K562 (cell line): ENCODE results near the gene RPTOR. TPM values are rescaled to one million over a fixed set of nuclear protein-coding genes. Genes with fewer than 3 reads are reported as not detected.

Source experiments
- ATAC-seq: fragments of 200-7000 bp; cut with Tn5 transposase; 3 replicates; pipeline ENCODE4 v1.9.1; 2020; ENCODE audit warnings: moderate library complexity
- BruUV-seq: library from RNA; stranded (reverse); fragments of 400-500 nt; replicated peaks from 2 replicates; lab custom pipeline; 2021; lab: Mats Ljungman, UMichigan
- CTCF ChIA-PET: fragments of 300-600 bp; formaldehyde crosslinking; extraction: SDS; loops from one replicate; lab custom pipeline; 2021; ENCODE audit warnings: low intra/inter-chr PET ratio; lab: Yijun Ruan, JAX
- POLR2A ChIA-PET: fragments of 300-600, 350-650 bp; sonication (Branson Sonifier 250); formaldehyde crosslinking; extraction: SDS; loops from one replicate; lab custom pipeline; 2021; ENCODE audit warnings: antibody characterized with exemption, inconsistent platforms; lab: Yijun Ruan, JAX
- DNase-seq, 4 experiments: peaks; one replicate each; pipeline versions ENCODE4 v3.0.0 to v3.0.0-alpha.2; 2011 to 2018; ENCODE audit warnings: low spot score in 3 of 4, mixed read lengths in 3 of 4; ENCODE audit errors: extremely low read depth in 1 of 4
- FAIRE-seq: peaks from 2 replicates; lab custom pipeline; 2011; peaks lifted over from hg19 to GRCh38; lab: Jason Lieb, UNC
- H2AFZ ChIP-seq: 2 replicates; pipeline ENCODE4 v1.6.0; 2011; ENCODE audit warnings: low read depth, low read length, control low read depth, inconsistent platforms
- H3K27ac ChIP-seq: fragments of 200-600 bp; 3 replicates; pipeline ENCODE4 v1.8.0; 2011; ENCODE audit warnings: low read depth, mild to moderate bottlenecking, control low read depth, inconsistent platforms, low read length, moderate library complexity, mixed read lengths; ENCODE audit errors: extremely low read depth
- H3K27me3 ChIP-seq, 2 experiments: fragments of 300-600 bp in 1 of 2; 2 replicates in 1 of 2; 3 replicates in 1 of 2; pipeline versions ENCODE4 v1.6.0 to v1.8.0; 2011; ENCODE audit warnings: inconsistent platforms in 2 of 2, low read length in 2 of 2, mild to moderate bottlenecking in 1 of 2, mixed read lengths in 1 of 2, moderate library complexity in 1 of 2; ENCODE audit not compliant: control insufficient read depth in 2 of 2, insufficient read depth in 2 of 2
- H3K36me3 ChIP-seq: fragments of 300-600 bp; 3 replicates; pipeline ENCODE4 v1.8.0; 2011; ENCODE audit warnings: mild to moderate bottlenecking, low read length, inconsistent platforms; ENCODE audit not compliant: control insufficient read depth, insufficient read depth
- H3K4me1 ChIP-seq, 2 experiments: fragments of 200-600 bp in 1 of 2; replicated peaks in 1 of 2; 2 replicates in 1 of 2; 3 replicates in 1 of 2; pipeline versions ENCODE4 v1.5.1 to v1.8.0; 2011; ENCODE audit warnings: inconsistent platforms in 2 of 2, low read length in 2 of 2, mild to moderate bottlenecking in 1 of 2, mixed read lengths in 1 of 2, moderate library complexity in 1 of 2; ENCODE audit not compliant: control insufficient read depth in 2 of 2, insufficient read depth in 2 of 2
- H3K4me2 ChIP-seq: 2 replicates; pipeline ENCODE4 v1.6.1; 2011; ENCODE audit warnings: low read length, control low read depth, inconsistent platforms, mixed read lengths; ENCODE audit not compliant: insufficient read depth
- H3K4me3 ChIP-seq: fragments of 200-600 bp; sonication (generic), shearing (Covaris generic); 2 replicates; pipeline ENCODE4 v1.5.1; 2016; ENCODE audit warnings: control low read depth, inconsistent platforms
- H3K79me2 ChIP-seq: fragments of 200-600 bp; 3 replicates; pipeline ENCODE4 v1.8.0; 2011; ENCODE audit warnings: low read length, inconsistent platforms; ENCODE audit not compliant: control insufficient read depth, insufficient read depth
- H3K9ac ChIP-seq, 2 experiments: 2 replicates each; pipeline versions ENCODE4 v1.6.0 to v1.6.1; 2011; ENCODE audit warnings: low read depth in 2 of 2, low read length in 2 of 2, control low read depth in 1 of 2, inconsistent platforms in 1 of 2, mild to moderate bottlenecking in 1 of 2, mixed read lengths in 1 of 2; ENCODE audit not compliant: insufficient read depth in 1 of 2
- H3K9me1 ChIP-seq: one replicate; pipeline ENCODE4 v1.6.0; 2011; ENCODE audit warnings: inconsistent platforms, mild to moderate bottlenecking, low read length, moderate library complexity; ENCODE audit not compliant: control insufficient read depth, insufficient read depth
- H3K9me3 ChIP-seq: replicated peaks from 2 replicates; pipeline ENCODE4 v1.5.1; 2011; ENCODE audit warnings: low read depth, low read length, inconsistent platforms; ENCODE audit not compliant: control insufficient read depth, insufficient read depth
- H4K20me1 ChIP-seq: replicated peaks from 2 replicates; pipeline ENCODE4 v1.6.1; 2011; ENCODE audit warnings: low read length, inconsistent platforms, mixed read lengths; ENCODE audit not compliant: control insufficient read depth, insufficient read depth
- CREB5 ChIP-seq: fragments of 250-450 bp; sonication (Bioruptor Pico); IDR thresholded peaks from 2 replicates; pipeline ENCODE4 v1.5.0; 2020; ENCODE audit warnings: mild to moderate bottlenecking
- ETV1 ChIP-seq: fragments of 450-650 bp; conservative IDR thresholded peaks from 2 replicates; pipeline ENCODE4 v1.6.1; 2016; ENCODE audit warnings: missing genetic modification characterization, control low read depth, low read depth, missing compliant biosample characterization
- FOXM1 ChIP-seq, 2 experiments: fragments of 450-650 bp in 1 of 2; sonication (generic) in 1 of 2; formaldehyde crosslinking in 1 of 2; IDR thresholded peaks; 2 replicates each; pipeline versions ENCODE4 v1.6.1 to v1.9.0; 2017 to 2022; ENCODE audit warnings: low read depth in 2 of 2, mild to moderate bottlenecking in 2 of 2, missing genetic modification reagents in 1 of 2, moderate library complexity in 1 of 2
- FOXO4 ChIP-seq: fragments of 450-650 bp; formaldehyde crosslinking; IDR thresholded peaks from 2 replicates; pipeline ENCODE4 v1.4.0; 2020; ENCODE audit warnings: mild to moderate bottlenecking, moderate library complexity
- HES1 ChIP-seq: fragments of 450-650 bp; IDR thresholded peaks from 2 replicates; pipeline ENCODE4 v1.6.1; 2016; ENCODE audit warnings: low read depth, mild to moderate bottlenecking, moderate library complexity
- MLX ChIP-seq, 2 experiments: fragments of 450-650 bp in 1 of 2; sonication (generic) in 1 of 2; formaldehyde crosslinking; conservative IDR thresholded peaks; 2 replicates each; pipeline versions ENCODE4 v1.4.0 to v1.8.1; 2020 to 2022; ENCODE audit warnings: mild to moderate bottlenecking in 1 of 2, missing genetic modification reagents in 1 of 2
- NR3C1 ChIP-seq: sonication (generic); formaldehyde crosslinking; IDR thresholded peaks from 2 replicates; pipeline ENCODE4 v1.8.1; 2022; ENCODE audit warnings: missing genetic modification reagents
- PHTF2 ChIP-seq: fragments of 250-450 bp; sonication (Bioruptor Pico); IDR thresholded peaks from 2 replicates; pipeline ENCODE4 v1.5.0; 2021; ENCODE audit warnings: mild to moderate bottlenecking
- RNF219 ChIP-seq: fragments of 250-450 bp; sonication (Bioruptor Pico); IDR thresholded peaks from 2 replicates; pipeline ENCODE4 v1.5.0; 2022; ENCODE audit warnings: mild to moderate bottlenecking
- TAF9B ChIP-seq: fragments of 450-650 bp; IDR thresholded peaks from 2 replicates; pipeline ENCODE4 v1.6.1; 2018; ENCODE audit warnings: mild to moderate bottlenecking; ENCODE audit not compliant: partially characterized antibody
- TBL1XR1 ChIP-seq, 2 experiments: IDR thresholded peaks; 2 replicates each; pipeline ENCODE4 v1.6.1; 2012; ENCODE audit warnings: improper control_type of control experiment in 2 of 2, low read length in 2 of 2, mild to moderate bottlenecking in 1 of 2
- TCF15 ChIP-seq: fragments of 250-450 bp; sonication (Bioruptor Pico); IDR thresholded peaks from 2 replicates; pipeline ENCODE4 v1.8.0; 2022; ENCODE audit warnings: moderate library complexity, mild to moderate bottlenecking, inconsistent platforms
- ZFP30 ChIP-seq: fragments of 250-450 bp; sonication (Bioruptor Pico); IDR thresholded peaks from 2 replicates; pipeline ENCODE4 v1.8.0; 2022; ENCODE audit warnings: moderate library complexity, mild to moderate bottlenecking, inconsistent platforms, borderline replicate concordance
- ZNF354B ChIP-seq: fragments of 250-450 bp; sonication (Bioruptor Pico); IDR thresholded peaks from 2 replicates; pipeline ENCODE4 v1.4.0; 2020
- WGBS: fragments of 100-300 bp; shearing (Covaris generic); methylation state at CpG from one replicate; pipeline ENCODE4 v1.1.6; 2016; ENCODE audit warnings: low coverage, mixed read lengths; ENCODE audit not compliant: insufficient coverage; ENCODE audit errors: missing lambda C conversion rate; 5-methylcytosine and 5-hydroxymethylcytosine counted together
- in situ Hi-C: fragments of 300-500 bp; cut with MboI; formaldehyde crosslinking; loops from 4 replicates; pipeline ENCODE4 v1.15.0; 2018; ENCODE audit warnings: inconsistent platforms, mixed read lengths
- intact Hi-C: fragments of 100-400 bp; cut with micrococcal nuclease; formaldehyde crosslinking; loops from 2 replicates; pipeline ENCODE4 v1.14.2; 2022
- polyA plus RNA-seq, 8 experiments: library from polyadenylated mRNA; depleted of rRNA in 4 of 8; stranded (reverse) in 5 of 8; unstranded in 3 of 8; fragments of >200 nt; fragmentation: Nextera tagmentation in 2 of 8; fragmentation: Illumina TruSeq in 1 of 8; extraction: Ambion mirVana in 2 of 8; extraction: Trizol in 1 of 8; gene quantifications; 2 replicates each; pipeline versions ENCODE4 v1.2.1 to v1.2.3, GENCODE V29; 2011 to 2014; ENCODE audit warnings: inconsistent platforms in 1 of 8, missing spikeins in 1 of 8
- total RNA-seq, 7 experiments: library from RNA; depleted of rRNA in 6 of 7; stranded (reverse); fragments of >200 nt in 6 of 7; fragmentation: Illumina TruSeq in 2 of 7; extraction: Trizol in 2 of 7; gene quantifications; 2 replicates each; pipeline versions ENCODE4 v1.2.1 to v1.2.3, GENCODE V29; 2011 to 2021; ENCODE audit warnings: low replicate concordance in 1 of 7

Gene RPTOR
- total and polyA plus RNA-seq, 9 of the 15 experiments (the other 6 are each of a cell fraction or from before 2014, with no cell fraction given): 0.24 to 54.1 (median 10.2) TPM

GRCh38 chr17:80944326-80944725 lies 399.7 kb downstream of the RPTOR start:
- peaks cover 39% of the 10 kb centered on the region; the same call in 1 of the 3 replicates for H3K36me3 ChIP-seq
- DNase-seq (no peak), FAIRE-seq (no peak), ATAC-seq (no peak)
- peaks cover 0 to 10% of the 10 kb centered on the region in 2 experiments; a peak in 1 of 5 replicates for H3K4me1 ChIP-seq
- in situ Hi-C loops (no loop called here), intact Hi-C loops (no loop called here)
- no peak overlapping the region for H3K9ac ChIP-seq
- TF ChIP-seq FOXM1 (IDR thresholded peaks at IDR 0.05; ENCODE audit: low read depth) (no peak), FOXM1 (CRISPR knock-in tag; IDR thresholded peaks at IDR 0.05; ENCODE audit: low read depth) (no peak), TBL1XR1 (IDR thresholded peaks at IDR 0.05; ENCODE audit: low read length in 2 of 2) (no peak), ETV1 (tag) (no peak), TAF9B (no peak), HES1 (no peak), MLX (CRISPR knock-in tag; conservative IDR thresholded peaks at IDR 0.05) (no peak), ZNF354B (no peak), TCF15 (CRISPR knock-in tag) (no peak), ZFP30 (CRISPR knock-in tag) (no peak), FOXO4 (CRISPR knock-in tag) (no peak), RNF219 (CRISPR knock-in tag) (no peak), CREB5 (no peak), PHTF2 (no peak), NR3C1 (CRISPR knock-in tag) (no peak)
- H4K20me1 ChIP-seq: no peaks in the 10 kb centered on the region
- H3K27ac ChIP-seq: no peak overlapping the region
- WGBS: 93% methylated on average over 9 of the region's 9 CpGs
- BruUV-seq: no TSS peak
- H3K9me1 ChIP-seq: no peaks in the 10 kb centered on the region
- H3K27me3 ChIP-seq: no peaks in the 10 kb centered on the region
- no peak overlapping the region for H3K4me3 ChIP-seq
- no peak overlapping the region for H2AFZ ChIP-seq
- H3K79me2 ChIP-seq: no peaks in the 10 kb centered on the region
- CTCF ChIA-PET: no interaction called here
- no peaks in the 10 kb centered on the region for H3K9me3 ChIP-seq
- no peak overlapping the region for H3K4me2 ChIP-seq
- POLR2A ChIA-PET: no interaction called here
